ENCODE data around the gene MCM6. TPM values are rescaled to one million over a fixed set of nuclear protein-coding genes. Genes with fewer than 3 reads are reported as not detected.

MCM6 gene
- polyA plus RNA-seq, 1 of the 3 experiments (the other 2 are of a cell fraction), result 18.4 TPM

- H3K9me2 ChIP-seq, result no peaks in the 10 kb centered on the region
- no peak overlapping the region for H3K4me2 ChIP-seq
- no peak overlapping the region for H3K27ac ChIP-seq (ENCODE audit: low read depth in 2 of 2, low read length in 1 of 2)
- H3F3A ChIP-seq (replicated peaks; ENCODE audit: insufficient read depth), result no peaks in the 10 kb centered on the region
- no peaks in the 10 kb centered on the region for H3K27me3 ChIP-seq (ENCODE audit: insufficient read depth)
- H4K20me1 ChIP-seq (ENCODE audit: insufficient read depth), result no peaks in the 10 kb centered on the region
- H2AFZ ChIP-seq (ENCODE audit: low read depth), result no peak overlapping the region
- H3K79me2 ChIP-seq (ENCODE audit: insufficient read depth), result no peaks in the 10 kb centered on the region
- no peak overlapping the region for H3K4me3 ChIP-seq (ENCODE audit: low read depth in 2 of 2, low read length in 1 of 2)
- no peak for DNase-seq
- H3K36me3 ChIP-seq (replicated peaks in 1 of 2; ENCODE audit: control insufficient read depth in 1 of 2, insufficient read depth in 2 of 2, low read length in 1 of 2), result no peaks in the 10 kb centered on the region
- WGBS (ENCODE audit: low lambda C conversion rate), result 78% methylated on average over 2 of the region's 2 CpGs
- H3K4me1 ChIP-seq (ENCODE audit: control insufficient read depth in 1 of 2, insufficient read depth in 2 of 2, low read depth in 1 of 2, low read length in 1 of 2), result no peaks in the 10 kb centered on the region
- no peak for TF ChIP-seq GABPA (IDR thresholded peaks at IDR 0.05; ENCODE audit: low read depth)
- POLR2A ChIA-PET, result no interaction called here
- no peaks in the 10 kb centered on the region for H3K9me3 ChIP-seq
- CTCF ChIA-PET, result interaction anchor here (0.7 kb wide), 1 partner anchor 13 kb away, joined by 3 read pairs; no protein-coding TSS in a partner anchor
- H3K9ac ChIP-seq, result no peak overlapping the region
Observed at GRCh38 chr2:135893374-135893794, 17.1 kb upstream of the MCM6 start.

GRCh38 chr2:135890835-135891234 lies 14.6 kb upstream of the MCM6 start:
- CTCF ChIA-PET, result no interaction called here
- WGBS (ENCODE audit: low lambda C conversion rate), result 64% methylated on average over 6 of the region's 6 CpGs

More at GRCh38 chr2:135890835-135891234, 14.6 kb upstream of the MCM6 start:
- POLR2A ChIA-PET, result no interaction called here
- Histone ChIP-seq H3K9ac (no peak overlapping the region), H3K79me2 (ENCODE audit: insufficient read depth) (no peaks in the 10 kb centered on the region), H3K9me3 (no peaks in the 10 kb centered on the region), H2AFZ (ENCODE audit: low read depth) (no peak overlapping the region), H3K36me3 (replicated peaks in 1 of 2; ENCODE audit: control insufficient read depth in 1 of 2, insufficient read depth in 2 of 2, low read length in 1 of 2) (no peaks in the 10 kb centered on the region), H3K27ac (ENCODE audit: low read depth in 2 of 2, low read length in 1 of 2) (no peak overlapping the region), H3K27me3 (ENCODE audit: insufficient read depth) (no peaks in the 10 kb centered on the region), H3K4me3 (ENCODE audit: low read depth in 2 of 2, low read length in 1 of 2) (no peak overlapping the region), H3K9me2 (no peaks in the 10 kb centered on the region), H3K4me1 (ENCODE audit: control insufficient read depth in 1 of 2, insufficient read depth in 2 of 2, low read depth in 1 of 2, low read length in 1 of 2) (no peaks in the 10 kb centered on the region), H4K20me1 (ENCODE audit: insufficient read depth) (no peaks in the 10 kb centered on the region), H3K4me2 (no peak overlapping the region), H3F3A (replicated peaks; ENCODE audit: insufficient read depth) (no peaks in the 10 kb centered on the region)
- DNase-seq, result no peak
- TF ChIP-seq RFX5 (IDR thresholded peaks at IDR 0.05; ENCODE audit: low read length) (no peak), IRF3 (IDR thresholded peaks at IDR 0.05; ENCODE audit: low read depth, low read length) (no peak), FOXM1 (IDR thresholded peaks at IDR 0.05; ENCODE audit: low read depth) (no peak), RXRA (IDR thresholded peaks at IDR 0.05; ENCODE audit: borderline replicate concordance, low read depth) (no peak), FOXJ3 (CRISPR knock-in tag; IDR thresholded peaks at IDR 0.05) (no peak), USF1 (IDR thresholded peaks at IDR 0.05; ENCODE audit: borderline replicate concordance, low read depth) (no peak), USF2 (IDR thresholded peaks at IDR 0.05; ENCODE audit: borderline replicate concordance, low read depth, low read length) (no peak), NRF1 (IDR thresholded peaks at IDR 0.05; ENCODE audit: low read depth, low read length) (no peak), RCOR1 (IDR thresholded peaks at IDR 0.05; ENCODE audit: low read length) (no peak), ZBTB33 (IDR thresholded peaks at IDR 0.05; ENCODE audit: borderline replicate concordance, low read depth) (no peak), TCF12 (IDR thresholded peaks at IDR 0.05) (no peak)
